ENCODE data around the gene SEMA3D. TPM values are rescaled to one million over a fixed set of nuclear protein-coding genes. Genes with fewer than 3 reads are reported as not detected.

Gene SEMA3D
- total RNA-seq, 1 experiment from 2014 or later: 1.4 TPM

DNA sequence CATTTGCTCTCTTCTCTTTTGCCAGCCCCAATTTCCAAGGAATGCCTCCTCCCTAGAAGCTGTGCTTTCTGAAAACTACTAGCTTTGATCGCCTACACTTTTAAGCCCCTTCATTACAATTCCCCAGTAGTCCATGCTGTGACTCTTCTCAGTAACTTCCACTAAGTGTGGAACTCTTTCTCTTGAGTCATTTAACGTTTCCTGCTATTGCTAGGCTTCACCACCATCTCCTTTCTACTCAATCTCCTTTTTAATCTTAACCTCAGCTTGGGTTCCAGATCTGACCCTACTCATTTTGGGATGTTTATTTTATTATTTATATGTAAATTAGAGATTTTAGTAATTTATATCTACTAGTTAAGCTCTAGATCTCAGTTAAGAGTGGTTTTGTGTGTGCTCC, 14.4 kb upstream of the SEMA3D start:
- H3K27ac ChIP-seq (ENCODE audit: low read depth, low read length): no peak overlapping the region
- no peaks in the 10 kb centered on the region for H3K9me2 ChIP-seq (ENCODE audit: insufficient read depth)
- H3K4me2 ChIP-seq (ENCODE audit: low read length): no peak overlapping the region
- DNase-seq (ENCODE audit: low read depth, low spot score): no peak
- no peak overlapping the region for H3K9ac ChIP-seq (ENCODE audit: low read length)
- ChIA-PET POLR2A (no interaction called here), RAD21 (ENCODE audit: low non-redundant PET in 1 of 2, low total read pairs in 2 of 2, uncharacterized antibody in 2 of 2, unreplicated experiment in 2 of 2) (no interaction called here), CTCF (no interaction called here)
- no peaks in the 10 kb centered on the region; the same call in 1 of the 2 replicates for H3K27me3 ChIP-seq (ENCODE audit: insufficient read depth, low read length)
- H4K20me1 ChIP-seq (ENCODE audit: insufficient read depth): no peaks in the 10 kb centered on the region
- H3K4me3 ChIP-seq (replicated peaks in 1 of 2; ENCODE audit: low read depth in 1 of 2, low read length in 2 of 2): no peak overlapping the region
- ATAC-seq: no peak
- H3K36me3 ChIP-seq (ENCODE audit: control insufficient read depth in 1 of 2, insufficient read depth in 2 of 2, low read length in 2 of 2): no peaks in the 10 kb centered on the region
- no peak overlapping the region for H2AFZ ChIP-seq (ENCODE audit: low read depth, low read length, poor library complexity, severe bottlenecking)
- no TSS peak for BruUV-seq (replicated peaks)
- H3K4me1 ChIP-seq (ENCODE audit: control insufficient read depth in 1 of 2, insufficient read depth in 2 of 2, low read length in 2 of 2): no peaks in the 10 kb centered on the region
- no peaks in the 10 kb centered on the region for H3K79me2 ChIP-seq (ENCODE audit: insufficient read depth, low read length)
- TF ChIP-seq POLR2A (IDR thresholded peaks at IDR 0.05; ENCODE audit: borderline replicate concordance, extremely low read depth, insufficient read depth, insufficient read length) (no peak), ZNF274 (IDR thresholded peaks at IDR 0.05; ENCODE audit: low read depth, low read length) (no peak), YY1 (IDR thresholded peaks at IDR 0.05; ENCODE audit: extremely low read depth, insufficient replicate concordance, low read depth, low read length) (no peak), RAD21 (IDR thresholded peaks at IDR 0.05; ENCODE audit: low read depth) (no peak)
- intact Hi-C loops (cut with micrococcal nuclease): no loop called here
- H3K9me3 ChIP-seq (ENCODE audit: control insufficient read depth in 1 of 2, insufficient read depth in 1 of 2, low read depth in 1 of 2, low read length in 2 of 2): no peaks in the 10 kb centered on the region

DNA sequence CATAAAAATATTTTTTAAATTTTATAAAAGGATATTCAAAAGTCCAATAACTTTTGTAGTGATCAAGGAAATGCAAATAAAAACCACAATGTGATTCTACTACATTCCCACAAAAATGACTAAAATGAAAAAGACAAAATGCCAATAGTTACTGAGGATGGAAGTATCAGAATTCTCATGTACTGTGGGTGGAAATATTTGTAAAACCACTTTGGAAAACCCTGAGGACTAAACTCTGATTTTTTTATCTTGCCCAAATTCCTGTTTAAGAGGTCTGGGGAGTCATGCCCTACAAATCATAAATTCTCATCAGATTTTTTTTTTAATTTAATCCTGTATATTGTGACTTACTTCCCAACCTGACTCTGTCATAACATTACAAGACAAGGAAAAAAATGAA, 9.8 kb upstream of the SEMA3D start:
- CTCF ChIA-PET: no interaction called here
- Histone ChIP-seq H3K27me3 (ENCODE audit: insufficient read depth, low read length) (no peaks in the 10 kb centered on the region; the same call in 1 of the 2 replicates), H3K9me3 (ENCODE audit: control insufficient read depth in 1 of 2, insufficient read depth in 1 of 2, low read depth in 1 of 2, low read length in 2 of 2) (no peaks in the 10 kb centered on the region), H3K9me2 (ENCODE audit: insufficient read depth) (no peaks in the 10 kb centered on the region), H3K27ac (ENCODE audit: low read depth, low read length) (no peak overlapping the region), H3K4me2 (ENCODE audit: low read length) (no peak overlapping the region), H3K9ac (ENCODE audit: low read length) (no peak overlapping the region), H2AFZ (ENCODE audit: low read depth, low read length, poor library complexity, severe bottlenecking) (no peak overlapping the region), H3K79me2 (ENCODE audit: insufficient read depth, low read length) (no peaks in the 10 kb centered on the region), H3K4me1 (ENCODE audit: control insufficient read depth in 1 of 2, insufficient read depth in 2 of 2, low read length in 2 of 2) (no peaks in the 10 kb centered on the region), H3K36me3 (ENCODE audit: control insufficient read depth in 1 of 2, insufficient read depth in 2 of 2, low read length in 2 of 2) (no peaks in the 10 kb centered on the region), H3K4me3 (replicated peaks in 1 of 2; ENCODE audit: low read depth in 1 of 2, low read length in 2 of 2) (no peak overlapping the region), H4K20me1 (ENCODE audit: insufficient read depth) (no peaks in the 10 kb centered on the region)
- POLR2A ChIA-PET: no interaction called here
- no TSS peak for BruUV-seq (replicated peaks)
- DNase-seq (ENCODE audit: low read depth, low spot score) (no peak), ATAC-seq (no peak)
- intact Hi-C loops (cut with micrococcal nuclease): loop anchor here (10.0 kb wide), 1 partner anchor 638 kb away; no protein-coding TSS in a partner anchor
- TF ChIP-seq RAD21 (IDR thresholded peaks at IDR 0.05; ENCODE audit: low read depth) (no peak), ELF1 (IDR thresholded peaks at IDR 0.05; ENCODE audit: borderline replicate concordance, low read depth) (no peak), ZFX (IDR thresholded peaks at IDR 0.05) (no peak), POLR2A (IDR thresholded peaks at IDR 0.05; ENCODE audit: borderline replicate concordance, extremely low read depth, insufficient read depth, insufficient read length) (no peak), SIN3A (IDR thresholded peaks at IDR 0.05; ENCODE audit: low read depth) (no peak), ZNF274 (IDR thresholded peaks at IDR 0.05; ENCODE audit: low read depth, low read length) (no peak), JUND (IDR thresholded peaks at IDR 0.05) (no peak), POLR2AphosphoS5 (IDR thresholded peaks at IDR 0.05; ENCODE audit: low read depth, low read length) (no peak), CBX3 (IDR thresholded peaks at IDR 0.05; ENCODE audit: low read depth) (no peak), FOSL1 (IDR thresholded peaks at IDR 0.05; ENCODE audit: low read depth) (no peak), EGR1 (IDR thresholded peaks at IDR 0.05; ENCODE audit: low read depth) (no peak), EZH2 (IDR thresholded peaks at IDR 0.05) (no peak), TCF7L2 (IDR thresholded peaks at IDR 0.05; ENCODE audit: borderline replicate concordance, extremely low read depth, insufficient read depth, insufficient read length) (no peak)
- TF ChIP-seq, protein P1, sequence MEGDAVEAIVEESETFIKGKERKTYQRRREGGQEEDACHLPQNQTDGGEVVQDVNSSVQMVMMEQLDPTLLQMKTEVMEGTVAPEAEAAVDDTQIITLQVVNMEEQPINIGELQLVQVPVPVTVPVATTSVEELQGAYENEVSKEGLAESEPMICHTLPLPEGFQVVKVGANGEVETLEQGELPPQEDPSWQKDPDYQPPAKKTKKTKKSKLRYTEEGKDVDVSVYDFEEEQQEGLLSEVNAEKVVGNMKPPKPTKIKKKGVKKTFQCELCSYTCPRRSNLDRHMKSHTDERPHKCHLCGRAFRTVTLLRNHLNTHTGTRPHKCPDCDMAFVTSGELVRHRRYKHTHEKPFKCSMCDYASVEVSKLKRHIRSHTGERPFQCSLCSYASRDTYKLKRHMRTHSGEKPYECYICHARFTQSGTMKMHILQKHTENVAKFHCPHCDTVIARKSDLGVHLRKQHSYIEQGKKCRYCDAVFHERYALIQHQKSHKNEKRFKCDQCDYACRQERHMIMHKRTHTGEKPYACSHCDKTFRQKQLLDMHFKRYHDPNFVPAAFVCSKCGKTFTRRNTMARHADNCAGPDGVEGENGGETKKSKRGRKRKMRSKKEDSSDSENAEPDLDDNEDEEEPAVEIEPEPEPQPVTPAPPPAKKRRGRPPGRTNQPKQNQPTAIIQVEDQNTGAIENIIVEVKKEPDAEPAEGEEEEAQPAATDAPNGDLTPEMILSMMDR (IDR thresholded peaks at IDR 0.05 in 2 of 3, conservative IDR thresholded peaks at IDR 0.05 in 1 of 3; ENCODE audit: borderline replicate concordance in 1 of 3, insufficient read depth in 1 of 3, low read depth in 2 of 3, low read length in 2 of 3): no peak
- TF ChIP-seq, protein P2, sequence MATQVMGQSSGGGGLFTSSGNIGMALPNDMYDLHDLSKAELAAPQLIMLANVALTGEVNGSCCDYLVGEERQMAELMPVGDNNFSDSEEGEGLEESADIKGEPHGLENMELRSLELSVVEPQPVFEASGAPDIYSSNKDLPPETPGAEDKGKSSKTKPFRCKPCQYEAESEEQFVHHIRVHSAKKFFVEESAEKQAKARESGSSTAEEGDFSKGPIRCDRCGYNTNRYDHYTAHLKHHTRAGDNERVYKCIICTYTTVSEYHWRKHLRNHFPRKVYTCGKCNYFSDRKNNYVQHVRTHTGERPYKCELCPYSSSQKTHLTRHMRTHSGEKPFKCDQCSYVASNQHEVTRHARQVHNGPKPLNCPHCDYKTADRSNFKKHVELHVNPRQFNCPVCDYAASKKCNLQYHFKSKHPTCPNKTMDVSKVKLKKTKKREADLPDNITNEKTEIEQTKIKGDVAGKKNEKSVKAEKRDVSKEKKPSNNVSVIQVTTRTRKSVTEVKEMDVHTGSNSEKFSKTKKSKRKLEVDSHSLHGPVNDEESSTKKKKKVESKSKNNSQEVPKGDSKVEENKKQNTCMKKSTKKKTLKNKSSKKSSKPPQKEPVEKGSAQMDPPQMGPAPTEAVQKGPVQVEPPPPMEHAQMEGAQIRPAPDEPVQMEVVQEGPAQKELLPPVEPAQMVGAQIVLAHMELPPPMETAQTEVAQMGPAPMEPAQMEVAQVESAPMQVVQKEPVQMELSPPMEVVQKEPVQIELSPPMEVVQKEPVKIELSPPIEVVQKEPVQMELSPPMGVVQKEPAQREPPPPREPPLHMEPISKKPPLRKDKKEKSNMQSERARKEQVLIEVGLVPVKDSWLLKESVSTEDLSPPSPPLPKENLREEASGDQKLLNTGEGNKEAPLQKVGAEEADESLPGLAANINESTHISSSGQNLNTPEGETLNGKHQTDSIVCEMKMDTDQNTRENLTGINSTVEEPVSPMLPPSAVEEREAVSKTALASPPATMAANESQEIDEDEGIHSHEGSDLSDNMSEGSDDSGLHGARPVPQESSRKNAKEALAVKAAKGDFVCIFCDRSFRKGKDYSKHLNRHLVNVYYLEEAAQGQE (IDR thresholded peaks at IDR 0.05; ENCODE audit: low read depth): no peak
- TF ChIP-seq, protein P3, sequence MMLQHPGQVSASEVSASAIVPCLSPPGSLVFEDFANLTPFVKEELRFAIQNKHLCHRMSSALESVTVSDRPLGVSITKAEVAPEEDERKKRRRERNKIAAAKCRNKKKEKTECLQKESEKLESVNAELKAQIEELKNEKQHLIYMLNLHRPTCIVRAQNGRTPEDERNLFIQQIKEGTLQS (IDR thresholded peaks at IDR 0.05): no peak
- RAD21 ChIA-PET (ENCODE audit: low non-redundant PET in 1 of 2, low total read pairs in 2 of 2, uncharacterized antibody in 2 of 2, unreplicated experiment in 2 of 2): no interaction called here
